NCI-H460 (cell line): ENCODE results near the gene DENND4C. TPM values are rescaled to one million over a fixed set of nuclear protein-coding genes. Genes with fewer than 3 reads are reported as not detected.
"Not testable (repeated sequence)": the region's sequence is repeated elsewhere in the genome, so short reads cannot be mapped to it uniquely, and the experiment has no call there.

Source experiments
- DNase-seq: peaks from one replicate; pipeline ENCODE4 v3.0.0-alpha.2; 2016; ENCODE audit warnings: low read depth; ENCODE audit errors: extremely low read depth
- polyA plus RNA-seq: library from polyadenylated mRNA; depleted of rRNA; stranded (reverse); fragments of >200 nt; gene quantifications from 2 replicates; pipeline ENCODE4 v1.2.3, GENCODE V29; 2014; cell fraction: nucleus; rRNA removed
- total RNA-seq: library from RNA; depleted of rRNA; stranded (reverse); fragments of >200 nt; shearing (Covaris generic); gene quantifications from 2 replicates; pipeline ENCODE4 v1.2.3, GENCODE V29; 2014; rRNA removed

Gene DENND4C
- 28.8 and 34.4 TPM in 2 replicates for total RNA-seq
- 17.9 and 21.5 TPM in 2 replicates for polyA plus RNA-seq

GRCh38 chr9:19230355-19231125 is at the start of gene DENND4C:
Gene DENND4C, plus strand, starts transcription at chr9:19230693. Its CDS starts 45,482 bp downstream, at chr9:19276175.
- DNase-seq: peak; percentile 77

- no peak for DNase-seq
These were observed 49.5 kb upstream of the DENND4C start for GRCh38 chr9:19180991-19181390.

DNA sequence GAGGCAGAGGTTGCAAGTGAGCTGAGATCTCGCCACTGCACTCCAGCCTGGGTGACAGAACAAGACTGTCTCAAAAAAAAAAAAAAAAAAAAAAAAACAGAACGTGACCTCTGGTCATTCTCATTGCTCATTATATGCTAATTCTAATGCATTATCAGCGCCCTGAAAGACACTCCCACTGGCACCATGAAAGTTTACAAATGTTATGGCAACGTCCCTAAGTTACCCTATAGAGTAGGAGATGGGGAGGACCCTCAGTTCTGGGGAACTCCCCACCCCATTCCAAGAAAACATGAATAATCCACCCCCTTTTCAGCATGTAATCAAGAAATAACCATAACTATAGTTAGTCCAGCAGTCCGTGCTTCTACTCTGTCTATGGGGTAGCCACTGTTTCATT is 48.9 kb upstream of the DENND4C start:
- no peak for DNase-seq

DNA sequence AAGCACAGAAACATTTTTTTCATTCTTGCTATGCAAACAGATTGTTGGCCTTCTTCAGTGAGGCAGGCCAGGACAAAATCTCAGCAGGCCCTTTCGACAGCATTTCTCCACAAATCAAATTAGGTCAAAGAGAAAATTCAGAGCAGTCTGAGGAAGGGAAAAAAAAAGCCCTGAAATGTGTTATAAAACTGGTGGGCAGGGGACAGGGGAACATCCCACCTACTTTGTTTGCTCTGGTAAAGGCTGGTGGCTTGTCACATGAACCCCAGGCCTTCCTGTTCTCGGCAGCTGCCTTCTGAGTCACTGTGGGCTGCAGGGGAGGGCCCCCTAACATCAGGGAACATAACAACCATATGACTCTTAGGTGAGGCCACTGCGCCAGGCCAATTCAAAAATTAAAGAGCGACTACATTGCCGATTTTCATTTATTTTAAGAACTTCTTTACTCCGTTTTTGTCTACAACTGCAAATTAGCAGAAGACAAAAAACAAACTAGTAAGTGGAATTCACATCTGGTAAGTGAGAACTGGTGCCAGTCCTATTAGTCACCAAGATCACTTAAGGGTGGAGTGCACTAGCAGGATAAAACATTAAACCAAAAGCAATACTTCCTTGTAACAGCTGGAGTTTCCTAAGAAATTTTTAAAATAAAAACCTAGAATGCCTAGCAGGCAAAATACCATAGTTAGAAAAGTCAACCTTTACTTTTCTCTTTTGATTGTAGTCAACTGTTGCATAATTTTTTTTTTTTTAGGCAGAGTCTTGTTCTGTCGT is 46.2 kb upstream of the DENND4C start:
- DNase-seq: peak; percentile 46

- no peak for DNase-seq
These were observed 45.3 kb upstream of the DENND4C start for GRCh38 chr9:19185191-19185590.

GRCh38 chr9:19186232-19186631 is 44.3 kb upstream of the DENND4C start:
- no peak for DNase-seq

DNA sequence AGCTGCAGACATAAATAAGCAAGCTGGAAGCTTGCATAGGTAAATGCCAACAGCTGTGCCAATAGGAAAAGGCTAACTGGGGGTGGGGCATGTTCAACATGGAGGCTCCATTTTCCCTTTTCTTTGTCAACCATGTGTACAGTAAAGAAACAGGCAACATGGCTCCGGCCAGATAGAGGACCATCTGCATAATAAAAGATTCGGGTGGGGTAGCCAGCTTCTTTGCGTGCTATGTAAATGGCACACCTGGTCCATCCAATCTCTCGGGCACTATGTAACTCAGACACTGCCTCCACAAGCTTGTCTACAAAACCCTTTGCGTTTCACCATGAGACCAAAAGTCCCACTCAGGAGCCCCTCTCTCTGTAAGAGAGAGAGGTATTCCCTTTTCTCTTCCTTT is 41.7 kb upstream of the DENND4C start:
- no peak for DNase-seq

- DNase-seq: no peak
These were observed 38.1 kb upstream of the DENND4C start for GRCh38 chr9:19192202-19193028.

- DNase-seq: no peak
These were observed 37.5 kb upstream of the DENND4C start for GRCh38 chr9:19193029-19193324.

DNA sequence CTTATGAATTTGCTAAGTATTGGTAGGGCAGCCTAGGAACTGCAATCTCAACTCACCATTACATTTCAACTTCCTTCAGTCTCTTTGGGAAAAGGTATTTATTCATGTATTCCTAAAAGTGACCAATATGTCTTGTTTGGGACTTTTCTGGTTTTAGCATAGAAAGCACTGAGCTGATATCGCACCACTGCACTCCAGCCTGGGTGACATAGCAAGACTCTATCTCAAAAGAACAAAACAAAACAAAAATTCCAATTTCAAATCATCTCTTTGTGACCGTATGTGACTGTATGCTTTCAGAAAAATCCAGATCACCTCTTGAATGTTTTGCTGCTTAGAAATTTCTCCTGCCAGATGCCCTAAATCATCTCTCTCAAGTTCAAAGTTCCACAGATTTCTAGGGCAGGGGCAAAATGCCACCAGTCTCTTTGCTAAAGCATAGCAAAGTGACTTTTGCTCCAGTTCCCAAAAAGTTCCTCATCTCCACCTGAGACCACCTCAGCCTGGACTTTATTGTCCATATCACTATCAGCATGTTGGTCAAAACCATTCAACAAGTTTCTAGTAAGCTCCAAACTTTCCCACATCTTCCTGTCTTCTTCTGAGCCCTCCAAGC is 37.0 kb upstream of the DENND4C start:
- DNase-seq: not testable (repeated sequence)

DNA sequence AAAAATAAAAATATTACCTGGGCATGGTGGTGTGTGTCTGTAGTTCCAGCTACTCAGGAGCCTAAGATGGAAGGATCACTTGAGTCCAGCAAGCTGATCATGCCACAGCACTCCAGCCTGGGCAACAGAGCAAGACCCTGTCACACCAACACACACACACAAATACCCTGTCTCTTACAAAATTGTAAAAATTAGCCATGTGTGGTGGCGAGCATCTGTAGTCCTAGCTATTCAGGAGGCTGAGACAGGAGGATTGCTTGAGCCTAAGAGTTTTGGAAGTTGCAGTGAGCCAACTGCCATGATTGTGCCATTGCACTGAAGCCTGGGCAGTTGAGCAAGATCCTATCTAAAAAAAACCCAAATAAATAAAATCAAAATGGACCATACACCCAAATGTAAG is 32.1 kb upstream of the DENND4C start:
- DNase-seq: no peak

DNA sequence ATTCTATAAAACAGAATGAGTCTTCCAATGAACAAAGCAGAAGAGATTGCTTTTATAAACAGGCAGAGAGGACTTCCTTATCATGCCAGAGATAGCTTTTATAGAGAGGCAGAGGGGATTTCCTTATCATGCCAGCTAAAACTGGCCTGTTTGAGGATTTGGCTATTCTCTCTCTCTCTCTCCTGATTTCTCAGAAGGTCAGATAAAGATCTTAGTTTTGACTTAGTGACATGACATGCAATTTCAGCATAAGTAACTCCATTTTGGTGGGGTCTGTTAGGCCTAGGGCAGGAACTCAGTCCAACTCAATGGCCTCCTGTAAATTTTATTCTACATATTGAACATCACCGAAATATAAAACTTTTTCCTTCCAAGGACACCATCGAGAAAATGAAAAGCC is 31.5 kb upstream of the DENND4C start:
- DNase-seq: no peak

GRCh38 chr9:19200229-19200628 is 30.3 kb upstream of the DENND4C start:
- DNase-seq: no peak

DNA sequence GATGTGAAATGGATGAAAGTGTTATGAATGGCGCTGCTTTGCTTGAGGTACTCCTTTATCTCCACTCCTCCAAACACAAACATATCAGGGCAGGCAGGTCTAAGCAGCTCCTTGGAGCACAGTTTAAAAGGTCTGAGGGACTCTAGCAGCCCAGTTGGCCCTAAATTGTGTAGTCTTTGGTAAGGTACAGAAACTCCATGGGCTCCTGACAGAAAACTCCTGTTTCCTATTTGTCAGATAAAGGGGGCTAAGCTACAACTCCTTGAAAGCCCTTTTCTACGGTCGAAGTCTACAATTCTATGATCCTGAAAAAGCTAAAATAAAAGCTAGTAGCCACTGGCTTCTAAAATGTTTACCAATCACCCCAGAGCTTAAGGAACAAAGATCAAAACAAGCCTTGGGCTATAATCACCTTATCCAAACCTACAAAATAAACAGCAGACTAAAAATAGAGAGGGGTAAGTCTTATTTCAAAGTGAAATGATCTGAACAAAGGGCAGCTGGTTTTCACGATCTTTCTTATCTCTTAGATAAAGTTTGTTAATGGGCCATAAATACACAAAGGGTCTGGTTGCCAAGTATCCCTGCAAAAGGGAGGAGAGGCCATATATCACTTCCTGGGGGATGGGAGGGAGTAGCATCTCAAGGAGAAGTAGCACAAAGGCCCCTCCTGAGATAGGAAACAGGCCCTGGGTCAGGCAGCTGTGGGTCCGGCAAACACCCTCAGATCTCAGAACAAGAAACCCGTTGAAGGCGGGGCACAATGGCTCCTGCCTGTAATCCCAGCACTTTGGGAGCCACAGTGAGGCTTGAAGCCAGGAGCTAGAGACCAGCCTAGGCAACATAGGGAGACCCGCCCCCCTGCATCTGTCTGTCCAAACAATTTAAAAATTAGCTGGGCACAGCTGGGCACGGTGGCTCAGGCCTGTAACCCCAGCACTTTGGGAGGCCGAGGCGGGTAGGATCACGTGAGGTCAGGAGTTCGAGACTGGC is 28.3 kb upstream of the DENND4C start:
- DNase-seq: no peak

- no peak for DNase-seq
These were observed 27.4 kb upstream of the DENND4C start for GRCh38 chr9:19203058-19203457.

GRCh38 chr9:19208653-19209052 is 21.8 kb upstream of the DENND4C start:
- DNase-seq: no peak

GRCh38 chr9:19209188-19209587 is 21.3 kb upstream of the DENND4C start:
- DNase-seq: no peak

DNA sequence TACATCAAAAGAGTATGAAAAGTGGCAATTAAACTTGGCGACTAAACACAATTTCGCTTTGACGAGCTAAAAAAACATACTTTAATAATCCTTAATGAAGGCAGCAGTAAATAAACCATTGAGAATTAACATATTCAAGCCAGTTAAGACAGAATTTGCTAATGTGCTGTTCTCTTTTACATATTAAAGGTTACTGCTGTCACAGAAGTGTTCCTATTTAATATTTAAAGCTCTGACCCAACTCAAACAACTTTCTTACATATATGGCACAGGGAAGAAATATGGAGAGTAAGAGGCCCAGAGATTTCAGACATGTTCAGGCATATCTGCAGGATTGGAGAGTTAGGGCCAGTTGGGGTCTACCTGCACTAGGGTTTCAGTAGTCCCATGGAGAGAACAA is 16.7 kb upstream of the DENND4C start:
- no peak for DNase-seq

DNA sequence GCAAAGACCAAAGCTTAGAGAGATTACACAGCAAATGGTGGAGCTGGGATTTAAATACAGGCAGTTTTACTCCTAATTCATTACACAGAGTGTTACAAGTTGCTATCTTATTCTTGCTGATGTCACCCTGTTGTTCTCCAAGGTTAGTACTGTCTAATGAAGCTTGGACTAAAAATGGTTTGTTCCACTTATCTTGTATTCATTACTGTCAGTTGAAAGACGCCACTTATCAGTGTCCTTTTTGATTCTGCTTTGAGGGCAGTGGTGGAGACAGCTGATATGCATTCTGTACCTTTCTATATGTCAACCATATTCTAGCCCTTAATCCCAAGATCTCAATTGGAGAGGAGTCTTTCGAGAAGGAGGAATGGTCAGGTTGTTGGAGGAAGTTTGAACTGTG is 14.0 kb upstream of the DENND4C start:
- DNase-seq: no peak

GRCh38 chr9:19221326-19221725 is 9.2 kb upstream of the DENND4C start:
- DNase-seq: no peak
